ENCODE results near the gene LZTR1. TPM values are rescaled to one million over a fixed set of nuclear protein-coding genes. Genes with fewer than 3 reads are reported as not detected.

The LZTR1 gene
- total and polyA plus RNA-seq, 12 donors: 14.7 to 36.5 (median 24.4) TPM

- Histone ChIP-seq H3K27me3 (peaks cover 0 to 36% (median 16%) of the 10 kb centered on the region in 7 donors), H3K27ac (no peak overlapping the region), H3K36me3 (no peaks in the 10 kb centered on the region), H3K4me3 (no peak overlapping the region), H3K9me3 (no peaks in the 10 kb centered on the region), H3K4me1 (peaks cover 4 to 24% (median 10%) of the 10 kb centered on the region in 9 donors)
- WGBS, 2 donors: 83 to 86% methylated on average over 7 of the region's 7 CpGs
- intact Hi-C loops (cut with DNase I): loop anchor here in 2 of 10 donors (5.0 to 10.0 kb wide), 3 partner anchors 49 to 91 kb away; partner anchors contain the start of gene CRKL (in 1 of the 2)
- no peak for TF ChIP-seq CTCF (IDR thresholded peaks at IDR 0.05)
- ATAC-seq: no peak
- DNase-seq: no peak
These were observed 18.7 kb upstream of the LZTR1 start for GRCh38 chr22:20963201-20964052.

GRCh38 chr22:20964090-20964798 is 17.9 kb upstream of the LZTR1 start:
- no peak for TF ChIP-seq CTCF (IDR thresholded peaks at IDR 0.05)
- H3K4me1 ChIP-seq: peaks cover 3 to 30% (median 10%) of the 10 kb centered on the region in 9 donors
- WGBS, 2 donors: 64 to 69% methylated on average over 6 of the region's 6 CpGs
- peak overlapping the region in 8 of 10 donors; percentile 25 to 47 (median 39) for H3K4me3 ChIP-seq
- H3K27ac ChIP-seq: no peak overlapping the region
- H3K36me3 ChIP-seq: no peaks in the 10 kb centered on the region
- intact Hi-C loops (cut with DNase I): loop anchor here in 2 of 10 donors (5.0 to 10.0 kb wide), 3 partner anchors 49 to 91 kb away; partner anchors contain the start of gene CRKL (in 1 of the 2)
- DNase-seq (no peak), ATAC-seq (no peak)
- peaks cover 0 to 36% (median 16%) of the 10 kb centered on the region in 7 donors for H3K27me3 ChIP-seq
- H3K9me3 ChIP-seq: no peaks in the 10 kb centered on the region

GRCh38 chr22:20964799-20965103 is 17.3 kb upstream of the LZTR1 start:
- 0 to 2% methylated on average over 21 to 28 of the region's 28 CpGs for WGBS, 2 donors
- intact Hi-C loops (cut with DNase I): loop anchor here in 2 of 10 donors (5.0 to 10.0 kb wide), 3 partner anchors 50 to 90 kb away; partner anchors contain the start of gene CRKL (in 1 of the 2)
- Histone ChIP-seq H3K27ac (no peak overlapping the region), H3K9me3 (no peaks in the 10 kb centered on the region), H3K4me1 (peaks cover 3 to 30% (median 10%) of the 10 kb centered on the region in 9 donors), H3K4me3 (peak overlapping the region in 8 of 10 donors; percentile 25 to 47 (median 39)), H3K27me3 (peaks cover 0 to 36% (median 16%) of the 10 kb centered on the region in 7 donors), H3K36me3 (no peaks in the 10 kb centered on the region)
- DNase-seq (no peak), ATAC-seq (no peak)
- TF ChIP-seq CTCF (IDR thresholded peaks at IDR 0.05): no peak

All from heart right ventricle (tissue), 16 donors.